Fibroblast of lung (primary cell): ENCODE data around the gene ST8SIA4.

Experiments used
- EZH2 ChIP-seq: IDR thresholded peaks from 2 replicates; pipeline ENCODE4 v1.5.1; 2012; ENCODE audit warnings: low read length, control low read depth, mild to moderate bottlenecking; ENCODE audit errors: missing control alignments
- TF ChIP-seq, protein P1 (sequence below), 2 donors: IDR thresholded peaks in 1 of 2; conservative IDR thresholded peaks in 1 of 2; 1 replicate in 1 of 2; 2 replicates in 1 of 2; pipeline ENCODE4 v1.5.1; 2011 to 2012; ENCODE audit warnings: low read length in 2 of 2, control low read depth in 1 of 2, inconsistent platforms in 1 of 2, low read depth in 1 of 2, mild to moderate bottlenecking in 1 of 2

- TF ChIP-seq, protein P1, sequence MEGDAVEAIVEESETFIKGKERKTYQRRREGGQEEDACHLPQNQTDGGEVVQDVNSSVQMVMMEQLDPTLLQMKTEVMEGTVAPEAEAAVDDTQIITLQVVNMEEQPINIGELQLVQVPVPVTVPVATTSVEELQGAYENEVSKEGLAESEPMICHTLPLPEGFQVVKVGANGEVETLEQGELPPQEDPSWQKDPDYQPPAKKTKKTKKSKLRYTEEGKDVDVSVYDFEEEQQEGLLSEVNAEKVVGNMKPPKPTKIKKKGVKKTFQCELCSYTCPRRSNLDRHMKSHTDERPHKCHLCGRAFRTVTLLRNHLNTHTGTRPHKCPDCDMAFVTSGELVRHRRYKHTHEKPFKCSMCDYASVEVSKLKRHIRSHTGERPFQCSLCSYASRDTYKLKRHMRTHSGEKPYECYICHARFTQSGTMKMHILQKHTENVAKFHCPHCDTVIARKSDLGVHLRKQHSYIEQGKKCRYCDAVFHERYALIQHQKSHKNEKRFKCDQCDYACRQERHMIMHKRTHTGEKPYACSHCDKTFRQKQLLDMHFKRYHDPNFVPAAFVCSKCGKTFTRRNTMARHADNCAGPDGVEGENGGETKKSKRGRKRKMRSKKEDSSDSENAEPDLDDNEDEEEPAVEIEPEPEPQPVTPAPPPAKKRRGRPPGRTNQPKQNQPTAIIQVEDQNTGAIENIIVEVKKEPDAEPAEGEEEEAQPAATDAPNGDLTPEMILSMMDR (conservative IDR thresholded peaks at IDR 0.05 in 1 of 2, IDR thresholded peaks at IDR 0.05 in 1 of 2; ENCODE audit: low read depth in 1 of 2, low read length in 2 of 2), result no peak
- TF ChIP-seq EZH2, result no peak
Observed at GRCh38 chr5:100889896-100890295, 13.2 kb downstream of the ST8SIA4 start.
